ENCODE measurements around the gene EEA1. TPM values are rescaled to one million over a fixed set of nuclear protein-coding genes. Genes with fewer than 3 reads are reported as not detected.

EEA1 gene
- total RNA-seq, 1 donor from 2014 or later = 19.9 TPM

DNA sequence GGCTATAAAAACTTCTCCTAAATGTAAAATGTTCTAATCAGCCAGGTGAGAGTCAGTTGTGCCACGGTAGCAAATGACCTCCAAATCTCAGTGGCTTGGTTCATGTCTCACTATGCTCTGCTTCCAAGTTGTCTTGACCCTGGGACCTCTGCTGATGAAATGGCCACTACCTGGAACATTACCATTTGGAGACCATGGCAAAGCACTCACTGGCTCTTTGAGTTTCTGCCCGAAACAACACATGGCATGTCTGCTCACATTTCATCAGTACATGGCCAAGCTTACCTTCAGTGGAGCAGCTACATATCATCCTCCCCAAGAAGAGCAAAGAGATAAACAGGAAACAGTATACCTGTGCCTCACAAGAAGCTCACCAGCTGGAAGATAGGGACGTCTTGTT is 186.1 kb downstream of the EEA1 start:
- no peaks in the 10 kb centered on the region for H3K36me3 Mint-ChIP-seq (ENCODE audit: low read depth)
- no peak for DNase-seq (ENCODE audit: low read depth, low spot score)
- no peak overlapping the region for H3K4me3 Mint-ChIP-seq
- TF ChIP-seq, protein P1, sequence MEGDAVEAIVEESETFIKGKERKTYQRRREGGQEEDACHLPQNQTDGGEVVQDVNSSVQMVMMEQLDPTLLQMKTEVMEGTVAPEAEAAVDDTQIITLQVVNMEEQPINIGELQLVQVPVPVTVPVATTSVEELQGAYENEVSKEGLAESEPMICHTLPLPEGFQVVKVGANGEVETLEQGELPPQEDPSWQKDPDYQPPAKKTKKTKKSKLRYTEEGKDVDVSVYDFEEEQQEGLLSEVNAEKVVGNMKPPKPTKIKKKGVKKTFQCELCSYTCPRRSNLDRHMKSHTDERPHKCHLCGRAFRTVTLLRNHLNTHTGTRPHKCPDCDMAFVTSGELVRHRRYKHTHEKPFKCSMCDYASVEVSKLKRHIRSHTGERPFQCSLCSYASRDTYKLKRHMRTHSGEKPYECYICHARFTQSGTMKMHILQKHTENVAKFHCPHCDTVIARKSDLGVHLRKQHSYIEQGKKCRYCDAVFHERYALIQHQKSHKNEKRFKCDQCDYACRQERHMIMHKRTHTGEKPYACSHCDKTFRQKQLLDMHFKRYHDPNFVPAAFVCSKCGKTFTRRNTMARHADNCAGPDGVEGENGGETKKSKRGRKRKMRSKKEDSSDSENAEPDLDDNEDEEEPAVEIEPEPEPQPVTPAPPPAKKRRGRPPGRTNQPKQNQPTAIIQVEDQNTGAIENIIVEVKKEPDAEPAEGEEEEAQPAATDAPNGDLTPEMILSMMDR (conservative IDR thresholded peaks at IDR 0.05) = no peak
- H3K9me3 Mint-ChIP-seq = no peaks in the 10 kb centered on the region
- H3K4me1 Mint-ChIP-seq = no peaks in the 10 kb centered on the region
- H3K27ac Mint-ChIP-seq (ENCODE audit: unreplicated experiment) = no peak overlapping the region
- no peaks in the 10 kb centered on the region for H3K27me3 Mint-ChIP-seq (ENCODE audit: low read depth)

DNA sequence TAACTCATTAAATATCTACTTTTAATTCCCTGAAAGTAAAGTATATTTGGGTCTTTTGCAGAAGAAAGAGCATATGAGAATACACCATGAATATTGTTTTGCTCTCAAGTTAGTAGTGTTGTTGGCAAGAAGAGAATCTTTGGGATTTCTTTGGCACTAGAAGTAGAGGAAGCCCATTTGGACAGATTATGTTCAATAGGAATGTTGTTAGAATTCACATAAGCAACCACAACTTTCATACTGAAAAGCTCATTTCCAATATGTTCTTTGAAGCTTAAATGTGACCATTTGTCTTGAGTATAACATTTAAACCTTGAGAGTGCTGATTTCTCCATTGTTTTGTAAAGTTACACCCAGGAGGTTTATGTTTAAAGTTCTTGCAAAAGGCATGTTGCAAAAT is 188.7 kb downstream of the EEA1 start:
- Mint-ChIP-seq H3K9me3 (no peaks in the 10 kb centered on the region), H3K4me1 (no peaks in the 10 kb centered on the region), H3K27ac (ENCODE audit: unreplicated experiment) (no peak overlapping the region), H3K4me3 (no peak overlapping the region), H3K36me3 (ENCODE audit: low read depth) (no peaks in the 10 kb centered on the region), H3K27me3 (ENCODE audit: low read depth) (no peaks in the 10 kb centered on the region)
- TF ChIP-seq, protein P1 (conservative IDR thresholded peaks at IDR 0.05) = no peak
- DNase-seq (ENCODE audit: low read depth, low spot score) = no peak

DNA sequence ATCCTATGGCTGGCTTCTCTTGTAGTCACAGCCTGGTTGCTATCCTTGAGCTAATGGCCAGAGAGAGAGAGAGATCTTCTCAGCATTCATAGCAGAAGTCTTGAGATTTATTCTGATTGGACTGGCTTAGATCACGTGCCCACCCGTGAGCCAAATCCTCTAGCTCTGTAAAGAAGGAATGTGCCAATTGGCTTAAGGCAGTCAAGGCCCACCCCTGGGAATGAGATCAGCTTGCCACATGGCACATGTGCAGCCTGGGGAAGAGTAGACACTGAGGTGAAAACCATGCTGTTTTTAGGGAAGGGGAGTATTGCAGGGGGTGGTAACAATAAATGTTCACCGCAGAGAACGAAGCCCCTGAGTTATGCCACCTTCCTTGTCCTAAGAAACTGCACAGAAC is 190.0 kb downstream of the EEA1 start:
- no peaks in the 10 kb centered on the region for H3K9me3 Mint-ChIP-seq
- H3K36me3 Mint-ChIP-seq (ENCODE audit: low read depth) = no peaks in the 10 kb centered on the region
- H3K27ac Mint-ChIP-seq (ENCODE audit: unreplicated experiment) = no peak overlapping the region
- H3K27me3 Mint-ChIP-seq (ENCODE audit: low read depth) = no peaks in the 10 kb centered on the region
- TF ChIP-seq, protein P1 (conservative IDR thresholded peaks at IDR 0.05) = no peak
- no peak for DNase-seq (ENCODE audit: low read depth, low spot score)
- H3K4me1 Mint-ChIP-seq = no peaks in the 10 kb centered on the region
- H3K4me3 Mint-ChIP-seq = no peak overlapping the region

DNA sequence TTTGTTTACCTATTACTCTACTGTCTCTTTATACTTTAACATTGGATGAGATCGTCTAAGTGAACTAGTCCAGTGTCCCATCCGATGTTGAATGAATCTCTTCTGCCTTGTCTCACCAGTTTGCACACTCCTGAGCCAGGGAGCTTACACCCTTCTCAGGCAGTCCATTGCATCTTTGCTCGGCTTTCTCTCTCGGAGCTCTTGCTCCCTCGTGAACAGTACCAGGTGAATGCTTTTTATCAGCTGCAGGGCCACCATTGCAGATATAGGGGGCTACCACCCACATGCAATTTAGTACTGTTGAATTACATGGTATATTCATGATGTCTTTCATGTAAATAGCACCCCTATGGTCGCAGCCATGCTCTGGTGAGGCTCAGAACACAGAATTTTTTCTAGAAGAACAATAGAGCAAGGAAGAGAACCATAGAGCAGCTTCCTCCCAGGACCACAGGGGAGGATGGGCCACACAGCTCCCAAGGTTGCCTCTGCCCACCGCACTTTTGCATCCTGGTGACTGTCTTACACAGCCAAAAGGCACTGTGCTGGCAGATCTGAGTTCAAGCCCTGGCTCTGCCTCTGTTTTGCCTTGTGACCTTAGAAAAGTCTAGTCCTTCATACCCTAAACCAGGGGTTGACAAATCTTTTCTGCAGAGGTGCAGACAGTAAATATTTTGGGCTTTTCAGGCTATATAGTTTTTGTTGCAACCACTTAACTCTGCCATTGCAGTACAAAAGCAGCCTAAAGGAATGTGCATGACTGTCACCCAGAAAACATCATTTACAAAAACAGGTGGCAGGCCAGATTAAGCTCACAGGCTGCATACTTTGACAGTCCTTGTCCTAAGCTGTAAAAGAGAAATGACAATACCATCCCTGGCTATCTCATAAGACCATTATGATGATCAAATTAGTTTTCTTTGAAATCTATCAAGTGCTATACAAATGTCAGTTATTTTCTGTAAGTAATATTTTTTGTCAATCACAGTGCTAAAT is 190.9 kb downstream of the EEA1 start:
- no peaks in the 10 kb centered on the region for H3K4me1 Mint-ChIP-seq
- DNase-seq (ENCODE audit: low read depth, low spot score) = no peak
- peaks cover 3% of the 10 kb centered on the region for H3K9me3 Mint-ChIP-seq
- H3K27me3 Mint-ChIP-seq (ENCODE audit: low read depth) = no peaks in the 10 kb centered on the region
- no peaks in the 10 kb centered on the region for H3K36me3 Mint-ChIP-seq (ENCODE audit: low read depth)
- TF ChIP-seq, protein P1 (conservative IDR thresholded peaks at IDR 0.05) = no peak
- H3K4me3 Mint-ChIP-seq = no peak overlapping the region
- H3K27ac Mint-ChIP-seq (ENCODE audit: unreplicated experiment) = peak overlapping the region; percentile 45

DNA sequence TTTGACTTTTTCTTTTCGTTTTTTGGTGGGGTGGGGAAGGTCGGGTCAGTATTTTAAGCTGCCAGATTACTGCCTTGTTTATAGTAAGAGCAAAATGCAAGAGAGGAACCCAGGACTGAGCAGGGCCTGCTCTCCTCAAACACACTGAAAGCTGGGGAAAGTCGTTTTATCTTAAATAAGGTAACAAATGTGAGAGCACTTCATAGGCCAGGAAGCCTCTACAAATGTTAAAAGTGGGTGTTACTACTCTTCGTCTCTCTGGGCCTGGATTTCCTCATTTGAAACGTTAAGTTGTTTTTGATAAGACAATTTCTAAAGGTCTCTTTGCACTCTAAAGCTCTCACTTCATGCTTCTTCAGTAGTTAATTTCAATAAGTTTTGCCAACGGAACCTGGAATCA is 192.5 kb downstream of the EEA1 start:
- no peak for DNase-seq (ENCODE audit: low read depth, low spot score)
- Mint-ChIP-seq H3K27ac (ENCODE audit: unreplicated experiment) (no peak overlapping the region), H3K27me3 (ENCODE audit: low read depth) (no peaks in the 10 kb centered on the region), H3K36me3 (ENCODE audit: low read depth) (no peaks in the 10 kb centered on the region), H3K4me3 (no peak overlapping the region), H3K9me3 (peaks cover 3% of the 10 kb centered on the region), H3K4me1 (no peaks in the 10 kb centered on the region)
- TF ChIP-seq, protein P1 (conservative IDR thresholded peaks at IDR 0.05) = no peak
